GM12873 (cell line): Measurements from ENCODE around the gene CTSV.

Experiments
- CTCF ChIP-seq: IDR thresholded peaks from 2 replicates; pipeline ENCODE4 v1.5.1; 2012; ENCODE audit warnings: low read depth, mild to moderate bottlenecking, moderate library complexity, low read length, control low read depth; ENCODE audit not compliant: insufficient read depth; ENCODE audit errors: missing control alignments

Gene CTSV

GRCh38 chr9:97072285-97072776 lies 33.4 kb upstream of the CTSV start:
- no peak for TF ChIP-seq CTCF

DNA sequence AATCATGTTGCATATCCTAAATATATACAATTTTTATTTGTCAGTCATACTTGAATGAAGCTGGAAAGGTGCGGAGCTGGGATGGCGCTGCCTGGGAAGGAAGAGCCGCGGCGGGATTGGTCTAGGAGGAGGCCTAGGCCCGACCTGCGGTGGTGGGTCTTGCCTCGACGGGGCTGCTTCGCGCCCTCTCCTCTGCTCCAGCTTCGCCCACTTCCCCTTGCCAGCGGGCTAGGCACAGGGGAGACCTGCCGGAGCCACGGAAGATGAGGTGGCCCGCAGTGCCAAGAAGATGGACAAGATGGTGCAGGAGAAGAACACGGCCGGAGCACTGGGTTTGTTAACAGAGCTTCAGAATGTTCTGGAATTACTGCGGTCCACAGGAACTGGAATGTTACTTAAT lies 28.5 kb upstream of the CTSV start:
- TF ChIP-seq CTCF, result no peak

GRCh38 chr9:97064176-97064575 lies 25.2 kb upstream of the CTSV start:
- no peak for TF ChIP-seq CTCF

DNA sequence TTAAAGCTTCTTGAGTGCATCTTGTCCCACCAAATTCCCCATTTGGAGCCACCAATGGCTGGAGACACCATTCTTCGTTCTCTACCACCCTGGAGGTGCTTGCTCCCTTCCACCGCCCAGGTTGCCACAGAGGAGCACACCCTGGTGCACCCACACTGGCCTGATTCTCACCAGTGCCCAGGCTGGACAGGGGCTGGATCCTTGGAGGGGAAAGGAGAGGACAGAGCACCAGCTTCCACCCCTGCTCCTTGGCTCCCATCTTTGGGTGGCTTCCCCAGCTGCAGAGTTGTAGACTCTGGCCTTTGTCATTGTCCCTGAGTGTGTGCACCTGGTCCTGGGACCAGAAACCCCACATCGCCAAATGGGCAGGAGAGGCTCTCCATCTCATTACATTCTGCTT lies 21.9 kb upstream of the CTSV start:
- no peak for TF ChIP-seq CTCF

- no peak for TF ChIP-seq CTCF
These were observed 20.7 kb upstream of the CTSV start for GRCh38 chr9:97059626-97060025.

- TF ChIP-seq CTCF, result no peak
These were observed 18.7 kb upstream of the CTSV start for GRCh38 chr9:97057651-97058050.

DNA sequence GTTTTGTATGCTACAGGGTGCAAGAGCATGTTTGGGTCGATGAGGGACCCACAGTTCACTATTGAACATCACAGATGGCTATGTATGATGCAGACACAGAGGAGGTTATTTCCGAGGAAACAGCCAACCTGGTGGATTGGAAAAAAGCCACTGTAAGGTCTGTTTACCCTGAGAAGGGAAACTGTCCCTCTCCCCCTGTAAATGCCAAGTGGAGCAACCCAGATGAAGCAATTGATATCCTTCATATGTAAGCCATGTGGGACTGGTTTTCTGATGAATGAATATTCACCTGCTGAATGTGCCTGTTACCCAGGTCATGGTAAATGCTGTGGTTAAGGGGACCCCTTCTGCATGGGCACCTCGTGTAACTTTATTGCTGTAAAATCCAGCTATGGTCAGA lies 14.8 kb upstream of the CTSV start:
- TF ChIP-seq CTCF, result no peak

- no peak for TF ChIP-seq CTCF
These were observed 13.8 kb upstream of the CTSV start for GRCh38 chr9:97052735-97053134.
